Measurements from ENCODE around the gene KIF19.

DNA sequence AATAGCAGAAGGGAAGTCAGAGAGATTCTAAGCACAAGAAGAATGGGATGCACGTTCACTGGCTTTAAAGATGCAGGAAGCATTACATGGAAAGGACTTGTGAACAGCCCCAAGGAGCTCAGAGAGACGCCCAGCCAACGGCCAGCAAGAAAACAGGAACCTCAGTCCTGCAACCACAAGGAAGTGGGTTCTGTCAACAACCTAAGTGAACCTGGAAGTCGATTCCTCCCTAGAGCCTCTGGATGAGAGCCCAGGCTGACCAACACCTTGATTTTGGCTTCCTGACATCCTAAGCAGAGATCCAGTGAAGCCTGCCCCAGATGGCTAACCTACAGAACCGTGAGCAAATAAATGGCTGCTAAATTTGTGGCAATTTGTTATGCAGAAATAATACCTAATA lies 65.7 kb downstream of the KIF19 start:
- TF ChIP-seq POLR2A (IDR thresholded peaks at IDR 0.05) (no peak), POLR2AphosphoS5 (IDR thresholded peaks at IDR 0.05) (no peak), EP300 (IDR thresholded peaks at IDR 0.05) (no peak)
- TF ChIP-seq, protein P1, sequence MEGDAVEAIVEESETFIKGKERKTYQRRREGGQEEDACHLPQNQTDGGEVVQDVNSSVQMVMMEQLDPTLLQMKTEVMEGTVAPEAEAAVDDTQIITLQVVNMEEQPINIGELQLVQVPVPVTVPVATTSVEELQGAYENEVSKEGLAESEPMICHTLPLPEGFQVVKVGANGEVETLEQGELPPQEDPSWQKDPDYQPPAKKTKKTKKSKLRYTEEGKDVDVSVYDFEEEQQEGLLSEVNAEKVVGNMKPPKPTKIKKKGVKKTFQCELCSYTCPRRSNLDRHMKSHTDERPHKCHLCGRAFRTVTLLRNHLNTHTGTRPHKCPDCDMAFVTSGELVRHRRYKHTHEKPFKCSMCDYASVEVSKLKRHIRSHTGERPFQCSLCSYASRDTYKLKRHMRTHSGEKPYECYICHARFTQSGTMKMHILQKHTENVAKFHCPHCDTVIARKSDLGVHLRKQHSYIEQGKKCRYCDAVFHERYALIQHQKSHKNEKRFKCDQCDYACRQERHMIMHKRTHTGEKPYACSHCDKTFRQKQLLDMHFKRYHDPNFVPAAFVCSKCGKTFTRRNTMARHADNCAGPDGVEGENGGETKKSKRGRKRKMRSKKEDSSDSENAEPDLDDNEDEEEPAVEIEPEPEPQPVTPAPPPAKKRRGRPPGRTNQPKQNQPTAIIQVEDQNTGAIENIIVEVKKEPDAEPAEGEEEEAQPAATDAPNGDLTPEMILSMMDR (IDR thresholded peaks at IDR 0.05): no peak

Measured in stomach (tissue), 4 donors.